ENCODE data around the gene PREX1. TPM values are rescaled to one million over a fixed set of nuclear protein-coding genes. Genes with fewer than 3 reads are reported as not detected.

Gene PREX1
- total RNA-seq, 1 donor from 2014 or later, result 20.4 TPM

GRCh38 chr20:48805716-48806115 lies 22.1 kb downstream of the PREX1 start:
- Histone ChIP-seq H3K4me3 (ENCODE audit: low read length in 3 of 3) (no peak overlapping the region), H3K36me3 (ENCODE audit: control insufficient read depth in 3 of 3, insufficient read depth in 3 of 3, low read length in 3 of 3) (peaks cover 0 to 2% (median 0%) of the 10 kb centered on the region in 3 donors), H3K4me1 (ENCODE audit: control insufficient read depth in 3 of 3, insufficient read depth in 3 of 3, low read length in 3 of 3) (peaks cover 11 to 32% (median 14%) of the 10 kb centered on the region in 3 donors)

GRCh38 chr20:48805286-48805685 lies 22.5 kb downstream of the PREX1 start:
- H3K9me3 ChIP-seq (ENCODE audit: control insufficient read depth in 3 of 3, low read length in 3 of 3), result peaks cover 0 to 3% (median 0%) of the 10 kb centered on the region in 3 donors
- H3K27ac ChIP-seq (ENCODE audit: low read depth, low read length), result no peak overlapping the region
- H3K36me3 ChIP-seq (ENCODE audit: control insufficient read depth in 3 of 3, insufficient read depth in 3 of 3, low read length in 3 of 3), result peaks cover 0 to 2% (median 0%) of the 10 kb centered on the region in 3 donors
- peaks cover 14 to 34% (median 16%) of the 10 kb centered on the region in 3 donors for H3K4me1 ChIP-seq (ENCODE audit: control insufficient read depth in 3 of 3, insufficient read depth in 3 of 3, low read length in 3 of 3)
- no peaks in the 10 kb centered on the region for H3K27me3 ChIP-seq (ENCODE audit: control insufficient read depth in 3 of 3, insufficient read depth in 3 of 3, low read length in 3 of 3)
- no peak overlapping the region for H3K4me3 ChIP-seq (ENCODE audit: low read length in 3 of 3)
- no peak overlapping the region for H3K9ac ChIP-seq (ENCODE audit: low read depth in 1 of 3, low read length in 3 of 3)

More at GRCh38 chr20:48805716-48806115, 22.1 kb downstream of the PREX1 start:
- no peak overlapping the region for H3K27ac ChIP-seq (ENCODE audit: low read depth, low read length)
- no peak overlapping the region for H3K9ac ChIP-seq (ENCODE audit: low read depth in 1 of 3, low read length in 3 of 3)
- H3K9me3 ChIP-seq (ENCODE audit: control insufficient read depth in 3 of 3, low read length in 3 of 3), result peaks cover 0 to 3% (median 0%) of the 10 kb centered on the region in 3 donors
- no peaks in the 10 kb centered on the region for H3K27me3 ChIP-seq (ENCODE audit: control insufficient read depth in 3 of 3, insufficient read depth in 3 of 3, low read length in 3 of 3)

DNA sequence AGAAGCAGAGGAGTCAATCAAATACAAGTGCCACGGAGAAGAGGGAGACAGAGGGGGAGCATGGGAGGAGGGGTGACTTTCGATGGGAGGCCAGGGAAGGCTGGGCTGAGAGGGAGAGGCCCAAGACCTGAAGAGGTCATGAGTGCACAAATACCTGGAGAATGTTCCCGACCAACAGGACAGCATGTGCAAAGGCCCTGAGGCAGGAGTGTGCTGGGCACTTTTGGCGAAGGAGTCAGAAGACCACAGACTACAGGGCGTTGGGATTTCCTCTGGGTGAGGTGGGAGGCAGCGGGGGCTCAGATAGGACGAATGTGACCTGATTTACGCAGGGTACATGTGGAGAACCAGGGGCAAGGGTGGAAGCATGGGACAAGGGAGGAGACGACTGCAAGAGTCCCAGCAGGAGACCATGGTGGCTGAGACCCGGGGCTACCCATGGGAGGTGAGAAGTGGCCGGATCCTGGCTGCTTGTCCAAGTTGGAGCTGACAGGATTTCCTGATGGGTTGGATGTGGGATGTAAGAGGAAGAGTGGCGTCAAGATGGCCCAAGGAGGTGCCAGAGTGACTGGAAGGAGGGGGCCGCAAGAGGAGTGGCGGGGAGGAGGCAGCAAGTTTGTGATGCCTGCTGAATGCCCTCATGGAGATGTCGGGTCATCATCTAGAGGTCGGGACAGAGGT lies 23.4 kb downstream of the PREX1 start:
- H3K4me1 ChIP-seq (ENCODE audit: control insufficient read depth in 3 of 3, insufficient read depth in 3 of 3, low read length in 3 of 3), result peaks cover 20 to 43% (median 21%) of the 10 kb centered on the region in 3 donors
- H3K27me3 ChIP-seq (ENCODE audit: control insufficient read depth in 3 of 3, insufficient read depth in 3 of 3, low read length in 3 of 3), result no peaks in the 10 kb centered on the region
- H3K9ac ChIP-seq (ENCODE audit: low read depth in 1 of 3, low read length in 3 of 3), result no peak overlapping the region
- peaks cover 0 to 2% (median 0%) of the 10 kb centered on the region in 3 donors for H3K36me3 ChIP-seq (ENCODE audit: control insufficient read depth in 3 of 3, insufficient read depth in 3 of 3, low read length in 3 of 3)
- no peak overlapping the region for H3K27ac ChIP-seq (ENCODE audit: low read depth, low read length)
- H3K9me3 ChIP-seq (ENCODE audit: control insufficient read depth in 3 of 3, low read length in 3 of 3), result peaks cover 0 to 3% (median 0%) of the 10 kb centered on the region in 3 donors
- H3K4me3 ChIP-seq (ENCODE audit: low read length in 3 of 3), result no peak overlapping the region

DNA sequence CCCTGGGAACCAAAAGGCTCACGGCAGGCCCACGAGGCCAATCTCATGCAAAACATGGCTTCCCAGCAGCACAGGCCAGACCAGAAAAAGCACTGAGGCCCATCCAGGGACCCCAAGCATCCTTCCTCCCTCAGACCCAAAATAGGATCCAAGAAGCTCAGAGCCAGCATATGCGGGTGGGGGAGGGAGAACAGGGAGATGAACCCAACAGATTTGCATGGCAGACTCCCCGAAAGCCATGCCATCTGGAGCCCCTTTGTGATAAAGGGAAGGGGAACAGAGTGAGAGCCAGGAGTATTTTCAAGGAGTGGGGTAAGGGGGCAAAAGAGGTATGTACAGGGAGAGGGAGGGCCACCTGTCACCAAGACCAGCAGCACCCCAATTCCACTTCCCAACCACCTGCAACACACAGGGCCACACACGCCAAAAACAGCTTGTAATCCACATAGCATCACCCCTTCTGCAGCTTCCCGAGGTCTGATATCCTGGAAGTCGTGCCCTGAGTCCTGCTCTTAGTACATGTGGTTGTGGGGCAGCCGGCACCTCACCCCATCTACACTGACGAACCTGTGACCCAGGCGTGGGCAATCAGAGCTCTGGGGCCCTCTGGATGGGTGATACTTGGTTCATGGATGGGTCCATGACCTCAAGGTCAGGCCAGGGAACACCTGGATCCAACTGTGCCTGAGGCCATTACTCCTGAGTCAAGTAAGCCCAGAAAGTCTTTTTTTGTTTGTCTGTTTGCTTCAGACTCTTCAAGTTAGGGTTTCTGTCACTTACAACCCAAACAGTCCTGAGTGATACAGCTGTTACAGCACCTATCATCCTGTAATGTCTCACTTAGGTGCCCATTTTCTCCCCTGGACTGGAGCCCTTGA lies 24.4 kb downstream of the PREX1 start:
- H3K9ac ChIP-seq (ENCODE audit: low read depth in 1 of 3, low read length in 3 of 3), result no peak overlapping the region
- H3K27me3 ChIP-seq (ENCODE audit: control insufficient read depth in 3 of 3, insufficient read depth in 3 of 3, low read length in 3 of 3), result no peaks in the 10 kb centered on the region
- no peaks in the 10 kb centered on the region for H3K36me3 ChIP-seq (ENCODE audit: control insufficient read depth in 3 of 3, insufficient read depth in 3 of 3, low read length in 3 of 3)
- H3K4me1 ChIP-seq (ENCODE audit: control insufficient read depth in 3 of 3, insufficient read depth in 3 of 3, low read length in 3 of 3), result peaks cover 20 to 46% (median 23%) of the 10 kb centered on the region in 3 donors
- no peak overlapping the region for H3K4me3 ChIP-seq (ENCODE audit: low read length in 3 of 3)
- no peak overlapping the region for H3K27ac ChIP-seq (ENCODE audit: low read depth, low read length)
- H3K9me3 ChIP-seq (ENCODE audit: control insufficient read depth in 3 of 3, low read length in 3 of 3), result no peaks in the 10 kb centered on the region

DNA sequence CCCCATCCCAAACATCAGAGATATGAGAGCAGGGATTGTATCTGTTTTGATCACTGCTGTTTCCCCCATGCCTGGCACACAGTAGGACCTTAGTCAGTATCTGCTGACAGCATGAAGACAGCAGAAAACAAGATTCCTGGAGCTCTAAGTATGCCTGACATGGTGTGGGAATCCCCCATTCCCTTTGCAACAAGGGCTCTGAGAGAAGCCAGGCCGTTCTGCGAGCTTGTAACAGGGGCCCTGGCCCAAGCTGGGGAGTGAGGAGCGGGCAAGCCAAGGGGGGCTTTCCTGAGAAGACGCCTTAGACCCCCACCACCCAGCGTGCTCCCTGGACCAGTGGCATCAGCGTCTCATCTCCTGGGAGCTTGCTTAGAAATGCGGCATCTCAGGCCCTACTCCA lies 25.2 kb downstream of the PREX1 start:
- Histone ChIP-seq H3K27me3 (ENCODE audit: control insufficient read depth in 3 of 3, insufficient read depth in 3 of 3, low read length in 3 of 3) (no peaks in the 10 kb centered on the region), H3K9ac (ENCODE audit: low read depth in 1 of 3, low read length in 3 of 3) (no peak overlapping the region), H3K27ac (ENCODE audit: low read depth, low read length) (no peak overlapping the region), H3K9me3 (ENCODE audit: control insufficient read depth in 3 of 3, low read length in 3 of 3) (no peaks in the 10 kb centered on the region), H3K36me3 (ENCODE audit: control insufficient read depth in 3 of 3, insufficient read depth in 3 of 3, low read length in 3 of 3) (no peaks in the 10 kb centered on the region), H3K4me3 (ENCODE audit: low read length in 3 of 3) (no peak overlapping the region), H3K4me1 (ENCODE audit: control insufficient read depth in 3 of 3, insufficient read depth in 3 of 3, low read length in 3 of 3) (peaks cover 16 to 46% (median 28%) of the 10 kb centered on the region in 3 donors)

GRCh38 chr20:48802216-48802615 lies 25.6 kb downstream of the PREX1 start:
- Histone ChIP-seq H3K27me3 (ENCODE audit: control insufficient read depth in 3 of 3, insufficient read depth in 3 of 3, low read length in 3 of 3) (no peaks in the 10 kb centered on the region), H3K9me3 (ENCODE audit: control insufficient read depth in 3 of 3, low read length in 3 of 3) (no peaks in the 10 kb centered on the region), H3K27ac (ENCODE audit: low read depth, low read length) (no peak overlapping the region), H3K4me1 (ENCODE audit: control insufficient read depth in 3 of 3, insufficient read depth in 3 of 3, low read length in 3 of 3) (peaks cover 15 to 43% (median 31%) of the 10 kb centered on the region in 3 donors), H3K4me3 (ENCODE audit: low read length in 3 of 3) (no peak overlapping the region), H3K36me3 (ENCODE audit: control insufficient read depth in 3 of 3, insufficient read depth in 3 of 3, low read length in 3 of 3) (no peaks in the 10 kb centered on the region), H3K9ac (ENCODE audit: low read depth in 1 of 3, low read length in 3 of 3) (no peak overlapping the region)

DNA sequence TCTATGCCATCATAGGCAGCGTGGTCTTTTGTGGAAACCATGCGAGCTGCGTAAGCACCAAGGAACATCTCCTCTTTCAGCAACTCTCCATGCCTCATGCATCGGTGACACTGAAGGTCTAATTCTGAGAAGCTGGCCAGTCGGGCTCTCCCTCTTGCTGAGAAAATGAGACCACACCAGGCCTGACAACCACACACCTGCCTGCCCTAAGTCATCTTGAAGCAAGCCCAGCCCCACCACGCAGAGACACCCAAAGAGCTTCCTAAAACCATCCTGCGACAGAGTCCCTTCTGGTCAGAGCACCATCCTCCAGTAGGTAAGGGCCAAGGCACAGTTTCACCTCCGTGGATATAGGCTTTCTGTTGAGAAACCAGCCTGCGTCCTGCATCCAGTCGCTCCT lies 26.6 kb downstream of the PREX1 start:
- Histone ChIP-seq H3K36me3 (ENCODE audit: control insufficient read depth in 3 of 3, insufficient read depth in 3 of 3, low read length in 3 of 3) (no peaks in the 10 kb centered on the region), H3K9ac (ENCODE audit: low read depth in 1 of 3, low read length in 3 of 3) (no peak overlapping the region), H3K9me3 (ENCODE audit: control insufficient read depth in 3 of 3, low read length in 3 of 3) (no peaks in the 10 kb centered on the region), H3K27ac (ENCODE audit: low read depth, low read length) (no peak overlapping the region), H3K4me1 (ENCODE audit: control insufficient read depth in 3 of 3, insufficient read depth in 3 of 3, low read length in 3 of 3) (peaks cover 15 to 41% (median 31%) of the 10 kb centered on the region in 3 donors), H3K4me3 (ENCODE audit: low read length in 3 of 3) (no peak overlapping the region), H3K27me3 (ENCODE audit: control insufficient read depth in 3 of 3, insufficient read depth in 3 of 3, low read length in 3 of 3) (no peaks in the 10 kb centered on the region)

DNA sequence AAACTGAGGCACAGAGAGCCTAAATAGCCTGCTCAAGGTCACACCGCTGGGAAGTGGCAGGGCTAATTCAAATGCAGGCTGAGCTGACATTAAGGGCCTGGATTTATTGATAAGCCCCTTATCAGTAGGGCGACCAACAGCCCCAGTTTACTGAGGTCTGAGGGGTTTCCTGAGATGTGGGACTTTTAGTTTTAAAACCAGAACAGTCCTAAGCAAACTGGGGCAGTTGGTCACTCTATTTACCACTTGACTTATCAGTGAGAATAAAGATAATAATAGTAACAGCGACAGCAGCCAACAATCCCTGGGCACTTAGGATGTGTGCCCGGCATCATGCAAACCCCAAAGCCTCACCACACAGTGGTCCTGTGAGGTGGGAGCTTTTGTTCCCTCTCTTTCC lies 27.6 kb downstream of the PREX1 start:
- no peak overlapping the region for H3K4me3 ChIP-seq (ENCODE audit: low read length in 3 of 3)
- no peaks in the 10 kb centered on the region for H3K27me3 ChIP-seq (ENCODE audit: control insufficient read depth in 3 of 3, insufficient read depth in 3 of 3, low read length in 3 of 3)
- H3K9me3 ChIP-seq (ENCODE audit: control insufficient read depth in 3 of 3, low read length in 3 of 3), result no peaks in the 10 kb centered on the region
- H3K27ac ChIP-seq (ENCODE audit: low read depth, low read length), result peak overlapping the region; percentile 66
- no peaks in the 10 kb centered on the region for H3K36me3 ChIP-seq (ENCODE audit: control insufficient read depth in 3 of 3, insufficient read depth in 3 of 3, low read length in 3 of 3)
- H3K4me1 ChIP-seq (ENCODE audit: control insufficient read depth in 3 of 3, insufficient read depth in 3 of 3, low read length in 3 of 3), result peaks cover 11 to 30% (median 24%) of the 10 kb centered on the region in 3 donors
- peak overlapping the region in 1 of 3 donors; percentile 50 for H3K9ac ChIP-seq (ENCODE audit: low read depth in 1 of 3, low read length in 3 of 3)

DNA sequence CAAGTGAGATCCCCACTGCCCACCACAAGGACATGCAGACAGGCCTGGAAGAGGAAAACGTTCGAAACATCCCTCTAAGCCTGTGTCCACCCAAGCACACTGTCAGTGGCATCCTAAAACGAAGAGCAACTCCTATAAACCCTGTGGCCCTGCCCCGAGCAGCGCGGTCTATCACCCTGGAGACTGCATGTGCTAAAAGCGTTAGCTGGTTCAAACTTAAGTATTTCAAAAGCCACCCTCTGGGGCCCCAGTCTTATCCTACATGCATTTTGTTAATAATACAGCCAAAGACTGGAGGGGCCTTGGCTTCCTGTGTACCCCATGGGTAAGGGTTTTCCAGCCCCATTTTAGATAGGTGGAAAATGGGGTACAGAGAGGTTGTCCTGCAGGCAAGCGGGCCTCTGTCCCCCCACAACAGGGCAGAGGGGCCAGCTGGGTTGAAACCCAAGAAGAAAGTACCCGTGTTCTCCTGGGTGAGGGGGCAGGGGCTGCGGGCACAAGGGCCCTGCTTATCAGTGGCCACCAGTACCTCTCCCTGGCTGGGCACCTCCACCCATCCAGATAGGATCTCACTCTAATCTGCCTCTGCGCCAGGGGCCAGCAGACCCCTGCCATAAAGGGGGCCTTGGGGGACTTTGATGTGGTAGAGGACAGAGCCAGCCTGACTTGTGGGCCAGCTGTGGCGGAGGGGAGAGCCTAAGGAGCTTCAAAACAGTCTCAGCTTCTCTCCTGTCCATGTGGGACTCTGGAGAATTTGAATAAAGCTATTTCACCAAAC lies 28.3 kb downstream of the PREX1 start:
- Histone ChIP-seq H3K4me1 (ENCODE audit: control insufficient read depth in 3 of 3, insufficient read depth in 3 of 3, low read length in 3 of 3) (peaks cover 6 to 24% (median 23%) of the 10 kb centered on the region in 3 donors), H3K4me3 (ENCODE audit: low read length in 3 of 3) (no peak overlapping the region), H3K27me3 (ENCODE audit: control insufficient read depth in 3 of 3, insufficient read depth in 3 of 3, low read length in 3 of 3) (no peaks in the 10 kb centered on the region), H3K27ac (ENCODE audit: low read depth, low read length) (peak overlapping the region; percentile 66), H3K9me3 (ENCODE audit: control insufficient read depth in 3 of 3, low read length in 3 of 3) (no peaks in the 10 kb centered on the region), H3K9ac (ENCODE audit: low read depth in 1 of 3, low read length in 3 of 3) (peak overlapping the region in 1 of 3 donors; percentile 50), H3K36me3 (ENCODE audit: control insufficient read depth in 3 of 3, insufficient read depth in 3 of 3, low read length in 3 of 3) (no peaks in the 10 kb centered on the region)

All from skeletal muscle tissue (tissue), 4 donors.